Skeletal muscle tissue (tissue), 4 donors: ENCODE results near the gene UROC1. TPM values are rescaled to one million over a fixed set of nuclear protein-coding genes. Genes with fewer than 3 reads are reported as not detected.

Source experiments
- H3K27ac ChIP-seq: one replicate; pipeline ENCODE4 v1.7.0; 2013; ENCODE audit warnings: mild to moderate bottlenecking, low read depth, low read length, inconsistent platforms
- H3K27me3 ChIP-seq, 3 donors: one replicate each; pipeline ENCODE4 v1.7.0; 2013; ENCODE audit warnings: low read length in 3 of 3; ENCODE audit not compliant: control insufficient read depth in 3 of 3, insufficient read depth in 3 of 3
- H3K36me3 ChIP-seq, 3 donors: one replicate each; pipeline ENCODE4 v1.7.0; 2013; ENCODE audit warnings: low read length in 3 of 3; ENCODE audit not compliant: control insufficient read depth in 3 of 3, insufficient read depth in 3 of 3
- H3K4me1 ChIP-seq, 3 donors: one replicate each; pipeline ENCODE4 v1.7.0; 2013; ENCODE audit warnings: low read length in 3 of 3, mild to moderate bottlenecking in 3 of 3; ENCODE audit not compliant: control insufficient read depth in 3 of 3, insufficient read depth in 3 of 3
- H3K4me3 ChIP-seq, 3 donors: one replicate each; pipeline ENCODE4 v1.7.0; 2013; ENCODE audit warnings: low read length in 3 of 3
- H3K9ac ChIP-seq, 3 donors: one replicate each; pipeline ENCODE4 v1.7.0; 2013; ENCODE audit warnings: low read length in 3 of 3, mild to moderate bottlenecking in 3 of 3, moderate library complexity in 2 of 3, low read depth in 1 of 3
- H3K9me3 ChIP-seq, 3 donors: one replicate each; pipeline ENCODE4 v1.7.0; 2013; ENCODE audit warnings: low read length in 3 of 3; ENCODE audit not compliant: control insufficient read depth in 3 of 3
- total RNA-seq: library from RNA; depleted of rRNA; stranded (reverse); fragments of >200 nt; gene quantifications from one replicate; pipeline ENCODE4 v1.2.3, GENCODE V29; 2014
- donor health status: Osteomylitis.

The UROC1 gene
- total RNA-seq, 1 donor from 2014 or later, result not detected

DNA sequence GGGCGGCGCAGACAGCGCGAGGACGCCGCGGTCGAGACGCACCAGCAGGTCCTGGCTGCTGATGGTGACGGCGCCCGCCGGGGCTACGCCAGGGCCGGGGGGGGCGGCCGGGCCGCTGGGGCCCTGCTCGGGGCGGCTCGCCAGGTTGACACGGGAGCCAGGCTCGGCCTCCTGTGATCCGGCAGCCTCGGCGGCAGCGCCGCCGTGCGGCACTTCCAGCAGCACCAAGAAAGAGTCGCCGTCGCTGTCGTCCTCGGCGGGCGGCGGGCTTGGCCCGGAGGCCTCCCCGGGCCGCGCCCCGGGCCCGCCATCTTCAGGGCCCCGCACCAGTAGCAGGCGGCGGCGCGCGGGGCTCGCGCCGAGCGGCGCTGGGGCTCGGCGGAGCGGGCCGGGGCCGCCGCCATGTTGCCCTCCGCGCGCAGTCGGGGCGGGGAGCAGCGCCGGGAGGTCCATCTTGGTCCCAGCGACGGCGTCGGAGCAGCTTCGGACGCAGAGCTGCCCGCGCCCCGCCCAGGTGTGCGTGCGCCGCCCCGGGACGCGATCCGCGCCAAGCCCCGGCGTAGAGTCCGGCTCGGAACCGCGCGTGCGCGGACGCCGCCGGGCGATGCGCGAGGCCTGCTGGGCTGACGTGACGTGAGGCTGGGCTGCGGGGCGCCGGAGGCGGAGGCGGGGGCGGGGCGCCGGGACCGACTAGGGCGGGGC, 42.0 kb downstream of the UROC1 start, which contains the start of gene ZXDC:
TSS of gene ZXDC (minus strand) at position 479 of the 702 bp plus-strand sequence. CDS start at position 453, 26 bp downstream.
- peaks cover 44 to 52% (median 46%) of the 10 kb centered on the region in 3 donors for H3K4me1 ChIP-seq
- no peaks in the 10 kb centered on the region for H3K27me3 ChIP-seq
- H3K4me3 ChIP-seq, result peak within 1 kb of the TSS; percentile 90 to 94 (median 90)
- peak within 1 kb of the TSS; percentile 94 for H3K27ac ChIP-seq
- H3K9ac ChIP-seq, result peak within 1 kb of the TSS; percentile 95 to 99 (median 96)
- H3K9me3 ChIP-seq, result no peaks in the 10 kb centered on the region
- H3K36me3 ChIP-seq, result peaks cover 2 to 12% (median 9%) of the 10 kb centered on the region in 3 donors

DNA sequence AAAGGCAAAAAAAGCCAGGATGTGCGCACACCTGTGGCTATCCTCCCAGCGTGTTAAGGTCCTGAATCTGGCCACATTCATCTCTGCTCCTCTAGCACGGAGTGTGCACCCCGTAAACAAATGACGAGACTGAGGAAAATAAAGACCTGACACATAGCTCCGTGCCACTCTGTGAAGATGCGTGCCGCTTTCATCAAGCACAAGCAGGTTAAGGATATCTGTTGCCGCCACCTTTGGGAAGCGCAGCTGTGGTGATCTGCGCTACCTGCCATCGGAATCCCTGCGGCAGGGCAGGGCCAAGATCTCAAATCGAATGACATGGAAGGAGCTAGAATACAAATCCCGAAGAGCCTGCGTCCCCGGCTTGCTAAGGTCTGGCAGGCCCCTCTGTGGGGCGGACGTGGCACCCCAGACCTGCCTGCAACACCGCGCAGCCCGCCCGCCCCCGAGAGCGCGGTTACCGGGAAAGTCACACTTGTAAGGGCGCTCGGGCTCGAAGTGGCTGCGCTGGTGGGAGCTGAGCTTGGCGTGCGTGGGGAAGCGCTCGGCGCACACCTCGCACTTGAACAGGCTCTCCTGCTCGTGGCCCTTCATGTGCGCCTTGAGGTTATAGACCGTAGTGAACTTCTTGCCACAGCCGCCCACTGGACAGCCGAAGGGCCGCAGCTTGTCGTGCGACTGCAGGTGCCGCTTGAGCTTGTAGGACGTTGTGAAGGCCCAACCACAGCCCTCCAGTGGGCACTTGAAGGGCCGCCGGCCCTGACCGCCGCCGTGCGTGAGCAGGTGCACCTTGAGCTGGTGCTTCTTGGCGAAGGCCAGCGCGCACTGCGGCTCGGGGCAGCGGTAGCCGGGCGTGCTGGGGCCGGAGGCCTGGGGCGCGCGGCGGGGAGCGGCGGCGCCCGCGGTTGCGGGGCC, 42.8 kb downstream of the UROC1 start:
- peak overlapping the region; percentile 86 to 92 (median 86) for H3K4me3 ChIP-seq
- H3K36me3 ChIP-seq, result peaks cover 10 to 20% (median 17%) of the 10 kb centered on the region in 3 donors
- H3K4me1 ChIP-seq, result peaks cover 45 to 56% (median 46%) of the 10 kb centered on the region in 3 donors
- no peaks in the 10 kb centered on the region for H3K27me3 ChIP-seq
- H3K9me3 ChIP-seq, result no peaks in the 10 kb centered on the region
- peak overlapping the region; percentile 89 for H3K27ac ChIP-seq
- peak overlapping the region; percentile 91 to 99 (median 92) for H3K9ac ChIP-seq

DNA sequence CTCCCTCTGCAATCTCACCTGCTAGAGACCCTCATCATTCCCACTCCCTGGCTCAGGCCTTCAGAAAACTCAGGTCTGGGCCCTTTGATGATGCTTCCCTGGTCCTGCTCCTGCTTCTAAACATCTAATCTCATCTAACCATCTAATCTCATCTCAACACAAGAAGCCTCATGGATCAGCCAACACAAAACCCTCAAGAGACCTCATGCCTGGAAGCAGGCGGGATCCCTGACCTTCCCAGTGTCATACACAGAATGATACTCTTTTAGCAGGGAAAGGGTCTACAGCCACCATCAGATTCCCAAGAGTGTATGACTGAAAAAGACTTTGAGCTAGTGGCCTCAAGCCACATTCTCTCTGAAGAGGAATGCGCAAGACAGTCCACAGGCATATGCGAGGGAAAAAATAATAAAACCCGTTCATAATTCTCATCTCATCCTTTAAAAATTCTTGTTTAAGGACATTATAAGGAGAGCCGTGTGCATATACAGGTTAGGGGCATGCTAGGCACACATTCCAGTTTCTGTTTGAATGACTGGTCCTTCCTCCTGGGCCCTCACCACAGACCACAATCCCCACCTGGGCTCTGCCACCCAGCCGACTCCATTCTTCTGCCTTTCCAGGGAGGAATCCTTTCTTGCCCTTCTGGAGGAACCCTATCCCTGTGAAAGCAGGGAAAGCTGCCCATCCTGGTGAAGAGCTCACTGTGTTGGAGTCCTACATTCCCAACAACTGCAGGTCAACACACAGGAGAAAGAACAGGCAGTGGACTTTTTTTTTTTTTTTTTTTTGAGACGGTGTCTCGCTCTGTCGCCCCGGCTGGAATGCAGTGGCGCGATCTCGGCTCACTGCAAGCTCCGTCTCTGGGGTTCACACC, 44.0 kb downstream of the UROC1 start:
- Histone ChIP-seq H3K27ac (peak overlapping the region; percentile 89), H3K4me1 (peaks cover 52 to 68% (median 56%) of the 10 kb centered on the region in 3 donors)

DNA sequence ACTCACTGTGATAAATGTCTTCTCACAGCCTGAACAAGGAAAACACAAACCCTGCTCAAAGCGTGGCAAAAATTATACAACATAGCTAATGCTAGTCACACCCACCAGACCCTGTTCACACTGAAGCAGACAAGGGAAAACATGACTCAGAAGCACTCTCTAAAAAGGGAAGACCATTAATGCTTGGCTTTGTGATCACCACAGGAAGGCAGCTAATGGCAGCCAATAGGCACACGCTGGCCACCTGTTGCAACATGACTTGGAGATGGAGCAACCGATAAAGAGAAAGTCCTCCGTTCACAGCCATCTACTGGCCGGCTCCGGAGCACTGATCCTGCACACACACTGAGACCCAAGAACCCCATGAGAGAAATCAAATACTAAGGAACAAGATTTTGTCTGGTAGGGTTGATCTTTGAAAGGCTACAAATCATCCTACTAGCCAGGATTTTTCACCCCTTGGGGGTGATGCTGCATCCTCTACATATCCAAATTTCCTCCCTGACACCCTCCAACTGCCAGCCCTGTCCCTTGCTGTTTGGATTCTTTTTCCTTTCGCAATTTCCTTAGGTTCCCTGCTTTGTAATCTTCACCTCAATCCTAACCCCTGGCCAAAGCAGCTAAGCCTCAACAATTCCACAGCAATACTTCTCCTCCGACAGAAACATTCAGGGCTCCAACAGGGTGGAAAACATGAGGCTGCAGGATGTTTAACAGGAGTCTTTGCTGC, 45.1 kb downstream of the UROC1 start:
- Histone ChIP-seq H3K27me3 (no peaks in the 10 kb centered on the region), H3K36me3 (peaks cover 33 to 42% (median 40%) of the 10 kb centered on the region in 3 donors), H3K4me3 (peak overlapping the region; percentile 68 to 71 (median 69)), H3K9ac (peak overlapping the region; percentile 79 to 99 (median 92)), H3K27ac (peak overlapping the region; percentile 89), H3K9me3 (no peaks in the 10 kb centered on the region), H3K4me1 (peaks cover 62 to 79% (median 67%) of the 10 kb centered on the region in 3 donors)

More for the DNA sequence above, 44.0 kb downstream of the UROC1 start:
- peaks cover 23 to 32% (median 30%) of the 10 kb centered on the region in 3 donors for H3K36me3 ChIP-seq
- no peaks in the 10 kb centered on the region for H3K9me3 ChIP-seq
- H3K9ac ChIP-seq, result peak overlapping the region; percentile 79 to 99 (median 92)
- peak overlapping the region; percentile 68 to 71 (median 69) for H3K4me3 ChIP-seq
- H3K27me3 ChIP-seq, result no peaks in the 10 kb centered on the region

DNA sequence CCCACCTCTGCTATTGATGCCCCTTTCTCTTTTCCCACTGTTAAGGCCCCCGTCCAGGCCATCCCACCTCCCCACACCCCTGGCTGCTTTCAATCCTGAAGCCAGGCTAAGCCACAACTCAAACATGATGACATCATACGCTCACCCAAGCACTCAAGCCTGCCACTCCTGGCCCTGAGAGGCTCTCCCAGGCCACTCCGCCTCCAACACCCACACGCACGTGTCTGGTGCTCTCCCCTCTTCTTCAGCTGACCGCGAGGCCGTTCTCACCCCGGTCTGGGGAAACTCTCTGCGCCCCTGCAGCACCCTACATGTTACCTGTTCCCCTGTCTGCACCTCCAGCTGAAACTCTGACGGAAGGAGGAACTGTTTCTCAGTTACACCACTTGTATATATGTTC, 48.1 kb downstream of the UROC1 start:
- Histone ChIP-seq H3K36me3 (peaks cover 57 to 70% (median 64%) of the 10 kb centered on the region in 3 donors), H3K27me3 (no peaks in the 10 kb centered on the region), H3K4me3 (no peak overlapping the region), H3K9ac (peak overlapping the region in 1 of 3 donors; percentile 10), H3K4me1 (peaks cover 79 to 95% (median 88%) of the 10 kb centered on the region in 3 donors), H3K9me3 (no peaks in the 10 kb centered on the region), H3K27ac (peak overlapping the region; percentile 89)

DNA sequence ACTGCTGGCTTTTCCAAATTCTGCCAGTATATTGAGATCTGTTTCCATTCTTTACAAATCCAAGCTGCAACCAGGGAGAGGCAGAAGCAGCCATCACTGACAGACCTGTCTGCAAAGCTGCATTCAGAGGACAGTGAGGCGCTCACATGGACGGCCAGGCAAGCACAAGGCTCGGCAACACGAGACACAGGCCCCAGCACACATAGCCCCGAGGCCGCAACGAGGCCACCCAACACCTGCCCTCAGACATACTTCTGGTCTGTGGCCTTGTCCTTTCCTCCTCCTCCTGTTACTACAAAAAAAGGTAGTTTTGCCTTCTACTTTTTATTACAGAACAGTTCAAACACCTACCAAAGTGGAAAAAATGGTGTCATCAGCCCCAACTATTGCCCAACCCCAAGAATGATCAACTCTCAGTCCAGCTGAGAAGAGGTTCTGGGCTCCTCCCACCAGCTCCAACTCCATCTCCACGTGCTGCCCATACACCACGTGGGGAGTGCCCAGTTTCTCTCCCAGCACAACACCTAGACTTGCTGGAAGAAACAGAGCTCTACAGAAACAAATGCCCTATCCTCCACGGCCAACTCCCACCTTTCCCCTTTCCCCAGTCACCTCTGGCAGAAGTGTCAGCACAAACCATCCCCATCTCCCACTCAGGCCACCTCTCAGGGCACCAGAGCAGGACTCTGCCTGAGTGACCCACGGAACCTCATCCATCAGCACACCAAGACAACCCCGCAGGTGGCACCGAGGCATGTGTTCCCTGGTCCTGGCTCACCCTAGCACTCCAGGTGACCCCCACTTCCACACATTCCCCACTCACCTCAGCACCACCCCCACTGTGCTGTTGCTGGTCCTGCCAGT, 49.3 kb downstream of the UROC1 start:
- Histone ChIP-seq H3K36me3 (peaks cover 64 to 80% (median 68%) of the 10 kb centered on the region in 3 donors), H3K27ac (peak overlapping the region; percentile 89), H3K27me3 (no peaks in the 10 kb centered on the region), H3K9me3 (no peaks in the 10 kb centered on the region), H3K9ac (no peak overlapping the region), H3K4me1 (peaks cover 78 to 94% (median 90%) of the 10 kb centered on the region in 3 donors), H3K4me3 (peak overlapping the region in 1 of 3 donors; percentile 15)

DNA sequence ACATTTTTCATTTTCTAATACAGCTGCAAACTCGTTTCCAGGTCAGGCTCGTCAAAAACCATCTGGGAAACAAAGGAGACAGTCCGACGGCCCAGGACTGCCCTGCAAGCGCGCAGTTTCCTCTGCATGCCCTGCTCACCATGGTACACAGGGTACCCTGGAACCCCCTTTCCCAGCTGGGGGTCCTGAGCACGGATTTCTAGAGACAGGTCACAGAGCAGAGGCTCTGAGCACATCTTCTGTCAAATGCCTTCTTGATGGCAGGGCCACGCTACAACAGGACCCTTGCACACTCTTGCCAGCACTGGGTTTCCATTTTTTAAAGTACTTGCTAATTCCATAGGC, 50.0 kb downstream of the UROC1 start:
- Histone ChIP-seq H3K36me3 (peaks cover 64 to 81% (median 68%) of the 10 kb centered on the region in 3 donors), H3K4me1 (peaks cover 75 to 94% (median 88%) of the 10 kb centered on the region in 3 donors), H3K27me3 (no peaks in the 10 kb centered on the region), H3K4me3 (no peak overlapping the region), H3K9ac (peak overlapping the region in 2 of 3 donors; percentile 5 to 20), H3K27ac (peak overlapping the region; percentile 89), H3K9me3 (no peaks in the 10 kb centered on the region)

DNA sequence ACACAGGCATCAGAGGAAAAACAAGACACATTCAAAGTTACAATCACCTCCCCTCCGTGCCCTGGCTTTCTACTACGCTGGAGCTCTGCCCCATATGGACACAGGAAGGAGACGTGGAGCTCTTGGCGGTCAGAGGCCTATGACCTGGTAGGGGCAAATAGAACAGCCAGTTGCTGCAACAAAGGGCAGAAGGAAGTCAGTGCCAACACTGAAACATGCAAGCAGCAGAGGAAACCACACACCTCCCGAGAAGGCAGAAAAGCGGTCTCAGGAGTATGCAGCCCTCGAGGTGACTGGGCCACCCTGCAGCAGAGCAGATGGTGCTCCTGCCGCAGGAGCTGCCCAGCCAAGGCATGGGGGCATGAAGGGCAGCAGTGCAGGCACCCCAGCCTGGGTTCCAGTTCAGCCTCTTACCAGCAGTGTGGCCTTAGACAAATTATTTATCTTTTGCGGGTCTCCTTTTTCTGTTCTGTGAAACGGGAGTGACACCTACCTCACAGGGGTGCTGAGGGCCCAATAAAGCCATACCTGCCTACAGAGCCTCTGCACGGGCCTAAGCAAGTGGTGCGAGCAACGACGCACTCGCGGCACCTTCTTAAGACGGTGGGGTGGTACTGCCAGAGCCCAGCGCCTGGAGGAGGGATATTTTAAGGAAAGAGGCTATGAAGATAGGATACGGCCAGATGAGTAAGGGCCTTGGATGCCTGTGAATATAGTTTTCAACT, 50.5 kb downstream of the UROC1 start:
- Histone ChIP-seq H3K4me3 (no peak overlapping the region), H3K36me3 (peaks cover 64 to 83% (median 70%) of the 10 kb centered on the region in 3 donors), H3K4me1 (peaks cover 75 to 94% (median 88%) of the 10 kb centered on the region in 3 donors), H3K9ac (peak overlapping the region in 2 of 3 donors; percentile 20 to 69), H3K27me3 (no peaks in the 10 kb centered on the region), H3K27ac (peak overlapping the region; percentile 89), H3K9me3 (no peaks in the 10 kb centered on the region)
